ENCODE measurements around the gene PHF12. TPM values are rescaled to one million over a fixed set of nuclear protein-coding genes. Genes with fewer than 3 reads are reported as not detected.

PHF12 gene
- total and polyA plus RNA-seq, 2 of the 8 experiments (the other 6 are each of a cell fraction or from before 2014, with no cell fraction given), result 38.8 to 65.7 TPM

DNA sequence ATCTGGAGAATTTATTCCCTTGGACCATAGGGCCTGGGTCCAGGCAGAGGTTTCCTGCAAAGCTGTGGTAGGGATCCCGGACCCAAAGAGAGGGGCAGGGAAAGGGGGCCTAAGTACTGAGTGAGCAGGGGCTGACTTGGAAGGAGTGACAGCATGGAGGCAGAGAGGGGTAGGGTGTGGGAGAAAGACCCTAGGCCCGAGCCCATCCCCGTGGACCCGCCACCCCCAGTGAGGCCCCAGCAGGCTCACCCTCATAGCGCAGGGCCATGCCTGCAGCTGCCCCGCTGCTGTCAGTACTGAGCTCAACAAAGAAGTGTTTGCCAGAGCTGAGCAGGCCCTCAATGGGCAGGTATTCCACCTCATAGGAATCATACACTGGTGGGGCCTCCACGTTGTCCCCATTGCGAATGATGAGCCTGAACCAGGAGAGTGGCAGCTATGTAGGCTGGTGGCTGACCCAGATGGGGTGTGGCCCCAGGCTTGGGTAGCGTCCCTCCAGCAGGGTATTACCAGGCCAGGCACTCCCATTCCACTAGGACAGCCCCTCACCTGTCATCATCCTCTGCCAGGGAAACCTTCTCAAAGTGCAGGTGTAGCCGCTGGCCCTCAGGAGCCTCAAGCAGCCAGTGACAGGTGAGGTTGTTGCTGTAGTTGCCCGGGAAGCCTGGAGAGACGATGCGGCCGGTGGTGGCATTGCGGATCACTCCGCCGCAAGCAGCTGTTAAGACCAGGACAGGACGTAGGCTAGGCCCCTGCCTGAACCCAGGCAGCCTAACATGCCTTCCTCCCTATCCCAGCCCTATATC, 9.1 kb upstream of the PHF12 start:
- Histone ChIP-seq H3K9ac (replicated peaks in 1 of 4; ENCODE audit: extremely low read depth in 1 of 4, low read depth in 3 of 4, low read length in 3 of 4) (no peak overlapping the region), H3K79me2 (ENCODE audit: control insufficient read depth in 1 of 2, insufficient read depth in 2 of 2, low read length in 2 of 2) (no peaks in the 10 kb centered on the region), H4K5ac (ENCODE audit: insufficient read length, low read depth, low read length) (no peak overlapping the region), H2AFZ (ENCODE audit: low read length) (no peak overlapping the region), H2BK20ac (ENCODE audit: low read length) (0 out of 2 replicates have a peak overlapping the region, but pooled peaks have one; percentile 25), H2BK12ac (ENCODE audit: low read depth, low read length) (no peak overlapping the region), H3K23me2 (ENCODE audit: low read depth, low read length) (no peaks in the 10 kb centered on the region), H2AK5ac (ENCODE audit: low read depth, low read length) (no peak overlapping the region), H3K4me1 (replicated peaks in 1 of 4; ENCODE audit: control insufficient read depth in 3 of 4, insufficient read depth in 4 of 4, low read length in 3 of 4) (peaks cover 0 to 9% (median 5%) of the 10 kb centered on the region in 4 experiments; a peak in 3 of 7 replicates), H4K20me1 (replicated peaks in 1 of 2; ENCODE audit: control insufficient read depth in 1 of 2, insufficient read depth in 2 of 2, low read length in 2 of 2) (no peaks in the 10 kb centered on the region), H3K23ac (ENCODE audit: insufficient read length) (no peak overlapping the region), H3K27me3 (replicated peaks in 1 of 4; ENCODE audit: control insufficient read depth in 3 of 4, extremely low read depth in 1 of 4, insufficient read depth in 3 of 4, low read length in 3 of 4) (no peaks in the 10 kb centered on the region; a peak in 1 of 7 replicates), H3K27ac (ENCODE audit: low read depth, low read length) (no peak overlapping the region), H3K56ac (replicated peaks; ENCODE audit: insufficient read length, low read depth, low read length) (no peak overlapping the region), H4K91ac (replicated peaks; ENCODE audit: insufficient read length, low read length) (no peak overlapping the region), H2BK15ac (ENCODE audit: low read length) (no peak overlapping the region), H3K18ac (ENCODE audit: extremely low read depth, low read length) (no peak overlapping the region), H3K4me2 (ENCODE audit: insufficient read depth in 1 of 2, low read depth in 2 of 2, low read length in 2 of 2) (no peak overlapping the region), H3K4ac (replicated peaks; ENCODE audit: insufficient read length, low read depth, low read length) (no peak overlapping the region), H3K14ac (ENCODE audit: insufficient read length) (no peak overlapping the region), H3K9me3 (ENCODE audit: insufficient read depth in 2 of 2, low read depth in 1 of 2, low read length in 1 of 2) (no peaks in the 10 kb centered on the region), H4K8ac (ENCODE audit: extremely low read depth, insufficient read depth, low read length) (no peak overlapping the region; the same call in 1 of the 2 replicates), H2BK120ac (replicated peaks; ENCODE audit: low read depth, low read length) (no peak overlapping the region), H2BK5ac (ENCODE audit: low read depth, low read length) (no peak overlapping the region), H3K79me1 (ENCODE audit: low read depth, low read length) (no peaks in the 10 kb centered on the region), H3K4me3 (ENCODE audit: extremely low read depth in 1 of 4, insufficient read depth in 2 of 4, low read depth in 3 of 4, low read length in 4 of 4) (no peak overlapping the region), H3K36me3 (ENCODE audit: control insufficient read depth in 2 of 4, insufficient read depth in 4 of 4, low read length in 3 of 4) (no peaks in the 10 kb centered on the region)
- POLR2A ChIA-PET (ENCODE audit: partially characterized antibody), result interaction anchor here (1.9 kb wide), 1 partner anchor 156 kb away, joined by 6 read pairs; no protein-coding TSS in a partner anchor
- CTCF ChIA-PET (ENCODE audit: partially characterized antibody), result interaction anchor here (1.6 to 15.6 kb wide), 2 partner anchors 8 to 155 kb away, joined by 5 to 548 read pairs; no protein-coding TSS in a partner anchor
- no peak for DNase-seq (ENCODE audit: low read depth in 1 of 2, low spot score in 2 of 2)
- no peak for FAIRE-seq
- WGBS, 2 experiments (ENCODE audit: extremely low coverage in 1 of 2, insufficient coverage in 1 of 2, insufficient read length in 1 of 2, insufficient replicate concordance in 2 of 2, low coverage in 1 of 2, low lambda C conversion rate in 2 of 2, missing lambda C conversion rate in 1 of 2), result 95% methylated on average over 13 of the region's 18 CpGs; no CpG with 5 or more reads in 1 of the 2 experiments
- TF ChIP-seq YY1 (IDR thresholded peaks at IDR 0.05; ENCODE audit: low read depth, low read length) (no peak), CBX8 (IDR thresholded peaks at IDR 0.05; ENCODE audit: borderline replicate concordance, low read depth, low read length) (no peak), CTBP2 (IDR thresholded peaks at IDR 0.05; ENCODE audit: borderline replicate concordance, insufficient read depth, insufficient read length, low read length) (no peak), ASH2L (IDR thresholded peaks at IDR 0.05; ENCODE audit: low read length) (no peak), KDM4A (IDR thresholded peaks at IDR 0.05; ENCODE audit: low read depth, low read length, severe bottlenecking) (no peak), BCL11A (IDR thresholded peaks at IDR 0.05; ENCODE audit: low read depth in 2 of 2, low read length in 2 of 2) (no peak), SUZ12 (IDR thresholded peaks at IDR 0.05; ENCODE audit: low read length) (no peak), TBP (IDR thresholded peaks at IDR 0.05; ENCODE audit: low read depth, low read length) (no peak), JUN (IDR thresholded peaks at IDR 0.05; ENCODE audit: low read depth, low read length) (no peak)
